ENCODE measurements around the gene SLC25A14. TPM values are rescaled to one million over a fixed set of nuclear protein-coding genes. Genes with fewer than 3 reads are reported as not detected.

Gene SLC25A14
- total RNA-seq, 1 experiment from 2014 or later = 21.6 TPM

DNA sequence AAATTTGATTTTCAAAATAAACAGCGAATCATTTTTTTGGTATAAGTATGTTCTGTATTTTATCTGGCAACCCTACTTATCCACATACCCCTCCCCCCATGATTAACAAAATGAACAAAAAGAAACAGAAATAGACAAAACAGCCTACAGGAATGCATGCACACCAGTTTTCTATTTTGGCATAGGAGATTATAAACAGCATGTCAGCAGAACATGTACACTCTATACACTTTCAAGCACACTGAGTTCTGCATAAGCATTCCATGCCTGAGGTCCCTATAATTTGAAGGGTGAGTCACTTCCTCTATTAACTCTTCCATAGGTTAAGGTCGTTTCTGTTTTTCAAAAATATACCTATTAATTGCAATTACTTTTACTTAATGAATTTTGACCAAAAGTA lies 43.0 kb upstream of the SLC25A14 start:
- no TSS peak for BruUV-seq (replicated peaks)

DNA sequence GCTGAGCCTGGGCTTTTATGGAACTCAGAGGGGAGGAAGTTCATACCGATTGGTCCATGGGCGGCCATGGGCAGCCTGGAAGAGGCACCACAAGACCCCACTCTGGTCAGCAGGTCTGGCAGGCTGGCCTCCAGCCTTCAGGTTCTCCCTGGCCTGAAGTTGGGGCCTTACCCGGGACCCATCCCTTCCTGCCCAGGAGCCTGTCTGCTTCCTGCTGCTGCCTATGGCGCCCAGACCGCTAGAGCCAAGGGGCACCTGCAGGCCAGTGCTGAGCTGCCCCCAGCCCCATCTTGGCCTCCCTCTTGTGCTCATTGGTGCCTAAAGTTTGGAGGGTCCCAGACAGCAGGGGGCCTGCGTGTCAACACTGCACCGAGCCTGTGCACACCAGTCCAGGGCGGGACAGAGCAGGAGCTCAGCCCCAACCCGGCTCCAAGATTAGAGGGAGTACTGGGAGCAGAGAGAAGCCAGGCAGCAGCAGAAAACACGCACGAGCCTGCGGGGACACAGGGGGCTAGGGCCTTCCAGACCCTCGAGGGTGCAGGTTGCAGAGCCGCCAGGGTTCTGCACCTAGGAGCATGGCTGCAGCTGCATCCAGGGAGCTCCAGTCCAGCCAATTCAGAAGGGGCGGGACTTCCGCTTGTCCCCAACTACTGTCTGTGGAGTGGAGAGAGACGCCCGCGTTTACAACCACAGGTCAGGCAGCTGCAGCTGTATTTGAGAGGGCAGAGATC lies 40.3 kb upstream of the SLC25A14 start:
- H3K4me3 ChIP-seq (ENCODE audit: low read depth, low read length, poor library complexity, severe bottlenecking) = no peak overlapping the region
- no peaks in the 10 kb centered on the region for H3K9me3 ChIP-seq (ENCODE audit: low read depth, low read length, poor library complexity, severe bottlenecking)
- intact Hi-C loops (cut with micrococcal nuclease; ENCODE audit: unreplicated experiment) = no loop called here
- no peak overlapping the region for H3K27ac ChIP-seq (ENCODE audit: low read depth, low read length, poor library complexity, severe bottlenecking)
- no peaks in the 10 kb centered on the region for H3K27me3 ChIP-seq (replicated peaks; ENCODE audit: insufficient read depth, low read depth, low read length, poor library complexity)
- BruUV-seq (replicated peaks) = no TSS peak
- H3K4me1 ChIP-seq (ENCODE audit: insufficient read depth, low read length, poor library complexity, severe bottlenecking) = peaks cover 7% of the 10 kb centered on the region
- H3K36me3 ChIP-seq (ENCODE audit: insufficient read depth, low read length, poor library complexity, severe bottlenecking) = no peaks in the 10 kb centered on the region
- no peak for DNase-seq (ENCODE audit: low spot score)
- POLR2A ChIA-PET (ENCODE audit: low non-redundant PET) = no interaction called here
- TF ChIP-seq CTCF (conservative IDR thresholded peaks at IDR 0.05; ENCODE audit: low read depth, low read length) (no peak), EZH2 (IDR thresholded peaks at IDR 0.05; ENCODE audit: borderline replicate concordance, low read depth, low read length, poor library complexity, severe bottlenecking) (no peak)
- CTCF ChIA-PET = interaction anchor here (0.6 kb wide), 1 partner anchor 239 kb away, joined by 3 read pairs; no protein-coding TSS in a partner anchor

More for the DNA sequence above, 43.0 kb upstream of the SLC25A14 start:
- ChIA-PET CTCF (no interaction called here), POLR2A (ENCODE audit: low non-redundant PET) (no interaction called here)
- H3K4me1 ChIP-seq (ENCODE audit: insufficient read depth, low read length, poor library complexity, severe bottlenecking) = peaks cover 7% of the 10 kb centered on the region
- H3K4me3 ChIP-seq (ENCODE audit: low read depth, low read length, poor library complexity, severe bottlenecking) = no peak overlapping the region
- H3K27me3 ChIP-seq (replicated peaks; ENCODE audit: insufficient read depth, low read depth, low read length, poor library complexity) = no peaks in the 10 kb centered on the region
- no peaks in the 10 kb centered on the region for H3K36me3 ChIP-seq (ENCODE audit: insufficient read depth, low read length, poor library complexity, severe bottlenecking)
- H3K9me3 ChIP-seq (ENCODE audit: low read depth, low read length, poor library complexity, severe bottlenecking) = no peaks in the 10 kb centered on the region
- intact Hi-C loops (cut with micrococcal nuclease; ENCODE audit: unreplicated experiment) = no loop called here
- TF ChIP-seq EZH2 (IDR thresholded peaks at IDR 0.05; ENCODE audit: borderline replicate concordance, low read depth, low read length, poor library complexity, severe bottlenecking) = no peak
- TF ChIP-seq CTCF (conservative IDR thresholded peaks at IDR 0.05; ENCODE audit: low read depth, low read length) = no peak
- H3K27ac ChIP-seq (ENCODE audit: low read depth, low read length, poor library complexity, severe bottlenecking) = no peak overlapping the region
- peak; percentile 56 for DNase-seq (ENCODE audit: low spot score)

DNA sequence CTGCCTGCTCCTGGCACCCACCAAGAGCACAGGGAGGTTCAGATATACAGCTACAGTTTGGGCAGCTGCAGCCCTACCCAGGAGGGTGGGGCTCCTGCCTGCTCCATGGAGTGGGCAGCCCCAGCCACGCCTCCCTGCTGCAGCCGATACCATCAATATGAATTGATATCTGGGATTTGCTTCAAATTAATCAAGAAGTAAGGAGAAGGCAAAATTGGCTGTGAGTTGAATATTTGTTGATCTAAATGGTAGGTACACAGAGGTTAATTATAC lies 39.8 kb upstream of the SLC25A14 start:
- no TSS peak for BruUV-seq (replicated peaks)
- TF ChIP-seq EZH2 (IDR thresholded peaks at IDR 0.05; ENCODE audit: borderline replicate concordance, low read depth, low read length, poor library complexity, severe bottlenecking) (no peak), CTCF (conservative IDR thresholded peaks at IDR 0.05; ENCODE audit: low read depth, low read length) (no peak)
- DNase-seq (ENCODE audit: low spot score) = no peak
- no peaks in the 10 kb centered on the region for H3K36me3 ChIP-seq (ENCODE audit: insufficient read depth, low read length, poor library complexity, severe bottlenecking)
- peaks cover 7% of the 10 kb centered on the region for H3K4me1 ChIP-seq (ENCODE audit: insufficient read depth, low read length, poor library complexity, severe bottlenecking)
- H3K27me3 ChIP-seq (replicated peaks; ENCODE audit: insufficient read depth, low read depth, low read length, poor library complexity) = no peaks in the 10 kb centered on the region
- intact Hi-C loops (cut with micrococcal nuclease; ENCODE audit: unreplicated experiment) = no loop called here
- CTCF ChIA-PET = interaction anchor here (0.6 kb wide), 1 partner anchor 238 kb away, joined by 3 read pairs; no protein-coding TSS in a partner anchor
- no peaks in the 10 kb centered on the region for H3K9me3 ChIP-seq (ENCODE audit: low read depth, low read length, poor library complexity, severe bottlenecking)
- POLR2A ChIA-PET (ENCODE audit: low non-redundant PET) = no interaction called here
- no peak overlapping the region for H3K4me3 ChIP-seq (ENCODE audit: low read depth, low read length, poor library complexity, severe bottlenecking)
- H3K27ac ChIP-seq (ENCODE audit: low read depth, low read length, poor library complexity, severe bottlenecking) = no peak overlapping the region
